ENCODE results near the gene SAG.
"Not testable (repeated sequence)": the region's sequence is repeated elsewhere in the genome, so short reads cannot be mapped to it uniquely, and the experiment has no call there.

The SAG gene

DNA sequence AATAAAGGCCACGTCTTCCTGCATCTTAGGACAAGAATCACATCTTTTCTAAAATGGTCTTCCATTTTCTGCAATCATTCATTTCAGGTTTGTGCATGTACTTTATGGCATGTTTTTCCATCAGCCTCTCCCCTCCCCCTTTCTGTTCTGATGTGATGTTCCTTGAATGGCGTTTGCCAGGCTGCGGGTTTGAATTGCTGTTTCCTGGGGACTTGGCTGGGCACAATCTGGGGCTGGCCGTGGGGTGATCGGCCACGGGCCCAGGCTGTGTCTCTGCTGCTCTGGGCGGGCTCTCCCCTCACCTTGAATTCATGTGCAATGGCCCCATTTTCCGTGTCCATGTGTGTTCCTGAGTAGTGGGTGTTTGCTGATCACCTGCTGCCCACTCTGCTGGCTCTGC lies 61.8 kb downstream of the SAG start:
- Histone ChIP-seq H3K4me1 (peaks cover 5% of the 10 kb centered on the region), H3K4me3 (ENCODE audit: low read depth, low read length) (no peak overlapping the region), H3K27me3 (no peaks in the 10 kb centered on the region), H3K9me3 (no peaks in the 10 kb centered on the region), H3K36me3 (no peaks in the 10 kb centered on the region)
- TF ChIP-seq, protein P1, sequence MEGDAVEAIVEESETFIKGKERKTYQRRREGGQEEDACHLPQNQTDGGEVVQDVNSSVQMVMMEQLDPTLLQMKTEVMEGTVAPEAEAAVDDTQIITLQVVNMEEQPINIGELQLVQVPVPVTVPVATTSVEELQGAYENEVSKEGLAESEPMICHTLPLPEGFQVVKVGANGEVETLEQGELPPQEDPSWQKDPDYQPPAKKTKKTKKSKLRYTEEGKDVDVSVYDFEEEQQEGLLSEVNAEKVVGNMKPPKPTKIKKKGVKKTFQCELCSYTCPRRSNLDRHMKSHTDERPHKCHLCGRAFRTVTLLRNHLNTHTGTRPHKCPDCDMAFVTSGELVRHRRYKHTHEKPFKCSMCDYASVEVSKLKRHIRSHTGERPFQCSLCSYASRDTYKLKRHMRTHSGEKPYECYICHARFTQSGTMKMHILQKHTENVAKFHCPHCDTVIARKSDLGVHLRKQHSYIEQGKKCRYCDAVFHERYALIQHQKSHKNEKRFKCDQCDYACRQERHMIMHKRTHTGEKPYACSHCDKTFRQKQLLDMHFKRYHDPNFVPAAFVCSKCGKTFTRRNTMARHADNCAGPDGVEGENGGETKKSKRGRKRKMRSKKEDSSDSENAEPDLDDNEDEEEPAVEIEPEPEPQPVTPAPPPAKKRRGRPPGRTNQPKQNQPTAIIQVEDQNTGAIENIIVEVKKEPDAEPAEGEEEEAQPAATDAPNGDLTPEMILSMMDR (IDR thresholded peaks at IDR 0.05; ENCODE audit: low read depth, low read length): no peak
- DNase-seq: no peak

DNA sequence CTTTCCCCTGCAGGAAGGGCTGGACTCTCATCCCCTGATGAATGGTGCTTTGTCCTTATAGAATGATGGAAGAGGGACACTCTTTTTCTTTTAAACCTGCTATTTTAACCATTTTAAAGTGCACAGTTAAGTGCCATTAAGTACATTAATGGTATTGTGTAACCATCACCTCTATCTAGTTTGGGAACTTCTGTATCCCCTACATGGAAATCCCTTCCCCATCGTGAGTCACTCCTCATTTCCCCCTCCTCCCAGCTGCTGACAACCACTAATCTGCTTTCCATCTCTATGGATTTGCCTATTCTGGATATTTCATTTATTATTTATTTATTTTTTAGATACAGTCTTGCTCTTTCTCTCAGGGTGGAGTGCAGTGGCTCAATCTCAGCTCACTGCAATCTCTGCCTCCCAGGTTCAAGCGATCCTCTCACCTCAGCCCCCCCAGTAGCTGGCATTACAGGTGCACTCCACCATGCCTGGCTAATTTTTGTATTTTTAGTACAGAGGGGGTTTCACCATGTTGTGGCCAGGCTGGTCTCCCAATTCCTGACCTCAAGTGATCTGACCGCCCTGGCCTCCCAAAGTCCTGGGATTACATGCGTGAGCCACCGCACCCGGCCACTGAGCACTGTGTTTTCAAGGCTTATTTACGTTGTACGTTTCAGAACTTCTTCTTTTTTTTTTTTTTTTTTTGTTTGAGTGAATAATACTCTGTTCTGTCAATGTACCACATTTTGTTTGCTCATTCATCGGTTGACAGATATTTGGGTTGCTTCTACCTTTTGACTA lies 62.5 kb downstream of the SAG start:
- Histone ChIP-seq H3K27me3 (no peaks in the 10 kb centered on the region), H3K9me3 (no peaks in the 10 kb centered on the region), H3K4me3 (ENCODE audit: low read depth, low read length) (no peak overlapping the region), H3K4me1 (peaks cover 5% of the 10 kb centered on the region), H3K36me3 (no peaks in the 10 kb centered on the region)
- DNase-seq: no peak
- TF ChIP-seq, protein P1 (IDR thresholded peaks at IDR 0.05; ENCODE audit: low read depth, low read length): no peak

DNA sequence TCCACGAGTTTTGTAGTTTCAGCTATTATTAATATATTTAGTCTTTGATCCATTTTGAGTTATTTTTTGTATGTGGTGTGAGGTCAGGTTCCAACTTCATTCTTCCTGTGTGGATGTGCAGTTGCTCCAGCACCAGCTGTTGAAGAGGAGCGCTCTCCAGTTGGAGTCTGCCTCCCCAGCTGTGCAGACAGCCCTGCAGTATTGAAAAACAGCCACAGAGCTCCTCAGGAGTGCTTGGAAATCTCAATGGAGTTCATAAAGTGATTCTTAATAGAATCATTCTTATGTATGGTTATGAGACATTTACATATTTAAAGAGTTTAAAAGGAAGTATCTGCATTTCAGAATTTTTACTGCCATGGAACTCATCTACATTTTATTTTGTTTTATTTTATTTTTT lies 64.0 kb downstream of the SAG start:
- DNase-seq: no peak
- Histone ChIP-seq H3K4me1 (peaks cover 5% of the 10 kb centered on the region), H3K27me3 (no peaks in the 10 kb centered on the region), H3K36me3 (no peaks in the 10 kb centered on the region), H3K4me3 (ENCODE audit: low read depth, low read length) (no peak overlapping the region), H3K9me3 (no peaks in the 10 kb centered on the region)
- TF ChIP-seq, protein P1 (IDR thresholded peaks at IDR 0.05; ENCODE audit: low read depth, low read length): no peak

DNA sequence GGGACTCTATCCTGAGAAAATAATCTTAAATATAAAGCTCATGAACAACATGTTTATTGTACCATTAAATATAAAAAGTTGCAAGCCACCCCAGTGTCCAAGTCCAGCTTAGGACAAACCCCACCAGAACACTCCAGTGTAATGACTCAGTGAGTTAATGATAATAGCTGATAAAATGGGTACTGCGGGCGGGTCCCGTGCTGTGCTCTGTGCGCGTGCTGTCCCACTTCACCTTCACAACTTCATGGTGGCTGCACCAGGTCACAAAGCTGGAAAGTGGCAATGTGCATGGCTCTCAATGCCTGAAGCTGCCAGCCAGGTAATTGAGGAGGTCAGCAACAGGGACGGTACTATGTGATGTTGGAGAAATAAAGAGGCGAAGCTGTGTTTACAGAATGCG lies 65.2 kb downstream of the SAG start:
- peaks cover 5% of the 10 kb centered on the region for H3K4me1 ChIP-seq
- H3K9me3 ChIP-seq: no peaks in the 10 kb centered on the region
- peak; percentile 43 for DNase-seq
- peak overlapping the region; percentile 18 for H3K4me3 ChIP-seq (ENCODE audit: low read depth, low read length)
- no peaks in the 10 kb centered on the region for H3K27me3 ChIP-seq
- TF ChIP-seq, protein P1 (IDR thresholded peaks at IDR 0.05; ENCODE audit: low read depth, low read length): no peak
- no peaks in the 10 kb centered on the region for H3K36me3 ChIP-seq

DNA sequence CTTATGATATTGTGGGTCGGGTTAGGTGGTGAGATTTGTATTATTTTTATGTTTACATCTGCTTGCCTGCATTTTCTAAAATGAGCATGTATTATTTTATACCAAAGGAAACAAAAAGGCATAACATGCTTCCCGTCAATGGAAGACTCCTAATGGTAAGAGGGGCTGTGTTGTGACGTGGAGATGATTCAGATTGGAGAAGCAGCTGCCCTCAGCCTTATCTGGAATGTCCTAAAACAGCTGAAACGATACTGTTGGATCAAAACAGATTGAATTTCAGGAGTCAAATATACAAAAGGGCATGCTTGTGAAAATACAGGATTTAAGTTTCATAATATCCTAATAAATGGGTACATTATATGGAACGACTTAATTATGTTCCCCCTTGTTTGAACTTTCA lies 65.7 kb downstream of the SAG start:
- H3K4me1 ChIP-seq: peaks cover 5% of the 10 kb centered on the region
- DNase-seq: no peak
- no peaks in the 10 kb centered on the region for H3K9me3 ChIP-seq
- no peaks in the 10 kb centered on the region for H3K36me3 ChIP-seq
- H3K27me3 ChIP-seq: no peaks in the 10 kb centered on the region
- TF ChIP-seq, protein P1 (IDR thresholded peaks at IDR 0.05; ENCODE audit: low read depth, low read length): no peak
- H3K4me3 ChIP-seq (ENCODE audit: low read depth, low read length): peak overlapping the region; percentile 18

DNA sequence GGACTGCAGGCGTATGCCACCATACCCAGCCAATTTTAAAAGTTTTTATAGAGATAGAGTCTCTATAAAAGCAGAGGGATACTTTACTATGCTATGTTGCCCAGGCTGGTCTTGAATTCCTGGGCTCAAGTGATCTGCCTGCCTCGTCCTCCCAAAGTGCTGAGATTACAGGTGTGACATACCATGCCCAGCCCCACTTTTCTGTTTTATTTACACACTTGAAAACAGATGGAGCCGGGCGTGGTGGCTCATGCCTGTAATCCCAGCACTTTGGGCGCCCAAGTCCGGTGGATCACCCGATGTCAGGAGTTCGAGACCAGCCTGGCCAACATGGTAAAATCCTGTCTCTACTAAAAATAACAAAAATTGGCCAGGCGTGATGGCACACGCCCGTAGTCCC lies 67.2 kb downstream of the SAG start:
- H3K9me3 ChIP-seq; H3K4me3 ChIP-seq (ENCODE audit: low read depth, low read length); H3K27me3 ChIP-seq; H3K36me3 ChIP-seq; H3K4me1 ChIP-seq; DNase-seq: not testable (repeated sequence)
